NCI-H2196 treated with DMSO at 0.1 percent for 48 hours (cell line): ENCODE data around the gene PHF21B.
"Not testable (repeated sequence)": the region's sequence is repeated elsewhere in the genome, so short reads cannot be mapped to it uniquely, and the experiment has no call there.

Experiments used
- DNase-seq: peaks from one replicate; lab custom pipeline; 2025; ENCODE audit not compliant: unreplicated experiment; lab: John Stamatoyannopoulos, UW

The PHF21B gene

GRCh38 chr22:44881624-44882023 lies 128.2 kb downstream of the PHF21B start:
- no peak for DNase-seq

GRCh38 chr22:44880610-44881290 lies 129.1 kb downstream of the PHF21B start:
- DNase-seq: no peak

GRCh38 chr22:44879301-44879680 lies 130.5 kb downstream of the PHF21B start:
- DNase-seq: no peak

GRCh38 chr22:44878483-44879300 lies 131.1 kb downstream of the PHF21B start:
- no peak for DNase-seq

- DNase-seq: no peak
Measured at GRCh38 chr22:44876921-44877320, 132.9 kb downstream of the PHF21B start.

GRCh38 chr22:44871782-44872181 lies 138.0 kb downstream of the PHF21B start:
- DNase-seq: no peak

- no peak for DNase-seq
Measured at GRCh38 chr22:44870021-44870420, 139.8 kb downstream of the PHF21B start.

GRCh38 chr22:44869196-44869595 lies 140.6 kb downstream of the PHF21B start:
- no peak for DNase-seq

GRCh38 chr22:44865193-44866057 lies 144.4 kb downstream of the PHF21B start:
- DNase-seq: no peak

- no peak for DNase-seq
Measured at GRCh38 chr22:44862981-44863860, 146.6 kb downstream of the PHF21B start.

GRCh38 chr22:44862281-44862680 lies 147.5 kb downstream of the PHF21B start:
- DNase-seq: no peak

GRCh38 chr22:44861245-44861644 lies 148.6 kb downstream of the PHF21B start:
- DNase-seq: no peak

GRCh38 chr22:44860311-44860710 lies 149.5 kb downstream of the PHF21B start:
- no peak for DNase-seq

GRCh38 chr22:44859641-44860040 lies 150.2 kb downstream of the PHF21B start:
- no peak for DNase-seq

- DNase-seq: not testable (repeated sequence)
Measured at GRCh38 chr22:44858819-44859218, 151.0 kb downstream of the PHF21B start.

GRCh38 chr22:44855855-44856254 lies 153.9 kb downstream of the PHF21B start:
- no peak for DNase-seq

GRCh38 chr22:44854641-44855040 lies 155.2 kb downstream of the PHF21B start:
- not testable (repeated sequence) for DNase-seq

- DNase-seq: no peak
Measured at GRCh38 chr22:44850946-44851345, 158.9 kb downstream of the PHF21B start.

GRCh38 chr22:44848791-44849420 lies 160.9 kb downstream of the PHF21B start:
- no peak for DNase-seq

- no peak for DNase-seq
Measured at GRCh38 chr22:44848296-44848741, 161.5 kb downstream of the PHF21B start.
